ENCODE results near the gene SLC35E1.
A peak's percentile ranks its signal among the peaks of the same experiment; 100 is the strongest.
"Not testable (repeated sequence)": the region's sequence is repeated elsewhere in the genome, so short reads cannot be mapped to it uniquely, and the experiment has no call there.

Gene SLC35E1

DNA sequence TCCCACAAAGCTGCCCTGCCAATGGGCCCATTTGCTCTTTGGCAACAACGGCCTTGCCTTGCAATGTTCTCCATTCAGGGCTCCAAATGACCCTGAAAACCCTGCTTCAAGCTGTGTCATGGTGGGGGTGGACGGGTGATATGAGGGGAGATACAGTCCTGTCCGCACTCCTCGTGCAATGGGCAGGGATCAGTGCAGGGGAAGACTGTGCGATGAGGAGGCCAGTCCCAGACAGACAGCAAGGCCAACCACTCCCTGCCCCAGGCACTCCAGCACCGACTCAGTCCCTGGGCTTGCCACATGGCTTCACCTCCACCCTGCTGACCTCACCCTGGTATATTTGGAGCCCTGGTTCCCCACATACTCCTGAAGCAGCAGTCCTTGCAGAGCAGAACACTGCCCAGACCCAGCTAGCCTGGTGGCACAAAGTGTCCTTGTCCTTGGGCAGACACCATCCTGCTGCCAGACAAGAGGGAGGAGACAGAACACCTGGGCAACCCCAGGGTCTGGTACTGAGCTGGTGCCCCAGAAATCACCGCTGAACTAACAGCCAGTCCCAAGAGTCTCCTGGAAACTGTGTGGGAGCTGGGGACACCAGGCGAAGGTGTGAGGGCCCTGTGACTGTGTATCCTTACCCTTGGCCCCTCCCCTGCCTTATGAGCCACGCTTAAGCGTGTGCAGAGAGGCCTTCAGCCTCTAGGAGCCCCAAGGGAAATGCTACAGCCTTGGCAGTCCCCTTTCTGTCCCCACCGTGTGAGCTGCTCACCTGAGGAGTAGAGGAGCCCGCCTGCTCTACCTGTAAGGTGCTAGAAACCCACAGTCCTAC is 9.1 kb upstream of the SLC35E1 start:
- DNase-seq: no peak

DNA sequence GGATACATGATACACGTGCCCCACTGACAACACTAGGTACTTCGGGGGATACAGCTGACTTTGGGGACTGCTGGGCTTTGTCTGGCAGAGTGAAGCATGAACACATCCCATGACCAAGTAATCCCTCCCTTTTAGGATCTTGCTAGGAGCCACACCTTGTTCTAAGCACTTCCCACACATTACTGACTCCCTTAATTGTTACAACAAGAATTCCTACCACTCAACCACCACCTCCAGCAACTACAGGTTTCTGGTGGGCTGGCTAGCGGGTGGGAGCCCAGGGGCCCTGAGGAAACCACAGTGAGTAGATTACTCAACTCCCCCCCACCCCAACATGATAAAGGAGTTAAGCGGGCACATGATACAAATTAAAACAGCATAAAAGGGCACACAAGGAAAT is 7.2 kb upstream of the SLC35E1 start:
- no peak for DNase-seq

DNA sequence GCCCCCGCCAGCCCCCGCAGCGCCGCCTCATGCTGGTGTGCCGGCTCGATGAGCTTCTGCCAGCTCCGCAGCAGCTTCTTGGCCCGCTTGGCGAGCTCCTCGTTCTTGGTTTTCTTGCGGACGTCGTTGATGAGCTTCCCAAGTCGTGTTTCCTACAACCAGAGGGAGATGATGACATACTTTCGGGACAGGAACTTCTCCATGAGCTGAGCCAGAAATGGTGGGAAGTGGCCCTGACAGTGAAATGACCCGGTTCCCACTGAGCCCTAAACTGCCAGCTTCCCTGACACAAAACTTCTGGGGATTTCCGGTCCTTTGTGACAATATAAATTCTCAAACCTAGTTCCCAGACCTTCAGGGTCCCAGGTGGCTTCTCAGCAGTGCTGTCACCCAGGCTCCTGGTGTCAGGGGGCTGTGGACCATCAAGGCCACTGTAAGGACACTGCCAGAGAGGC is 5.3 kb upstream of the SLC35E1 start:
- no peak for DNase-seq

DNA sequence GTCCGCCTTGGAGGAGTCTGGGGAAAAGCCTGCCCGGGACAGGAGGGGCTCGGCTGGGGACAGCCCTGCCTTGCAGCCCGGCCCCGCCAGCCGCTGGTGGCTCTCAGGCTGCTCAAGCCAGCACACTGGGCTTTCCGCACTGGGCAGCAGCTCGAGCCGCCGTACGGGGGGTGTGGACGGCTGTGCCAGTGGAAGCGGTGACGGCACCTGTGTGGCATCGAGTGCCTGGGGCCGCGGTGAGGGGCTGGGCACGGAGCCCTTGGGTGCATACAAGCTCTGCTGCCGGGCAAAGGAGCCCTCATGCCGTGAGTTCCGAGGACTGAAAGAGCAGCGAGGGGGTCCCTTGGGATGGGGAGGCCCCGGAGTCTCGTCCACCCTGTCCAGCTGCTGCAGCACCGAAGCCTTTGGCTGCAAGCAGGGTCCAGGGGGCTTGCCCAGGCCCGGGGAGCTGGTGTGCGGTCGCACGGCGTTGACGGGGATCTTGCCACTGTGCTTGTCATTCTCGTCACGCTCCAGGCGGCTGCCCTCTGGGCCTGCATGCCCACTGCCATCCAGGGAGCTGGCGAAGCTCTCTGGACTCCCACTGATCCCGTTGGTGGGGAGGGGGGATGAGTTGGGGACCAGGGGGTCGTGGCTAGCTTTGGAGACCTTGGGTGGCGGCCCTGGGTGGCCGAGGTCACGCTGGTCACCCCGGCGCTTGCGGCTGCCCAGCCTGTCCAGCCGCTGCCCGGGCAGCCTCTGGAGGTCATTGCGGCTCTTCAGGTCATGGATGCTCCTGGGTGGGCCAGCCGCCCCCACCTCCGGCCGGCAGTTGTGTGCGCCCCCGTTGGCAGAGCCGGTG is 4.7 kb upstream of the SLC35E1 start:
- no peak for DNase-seq

DNA sequence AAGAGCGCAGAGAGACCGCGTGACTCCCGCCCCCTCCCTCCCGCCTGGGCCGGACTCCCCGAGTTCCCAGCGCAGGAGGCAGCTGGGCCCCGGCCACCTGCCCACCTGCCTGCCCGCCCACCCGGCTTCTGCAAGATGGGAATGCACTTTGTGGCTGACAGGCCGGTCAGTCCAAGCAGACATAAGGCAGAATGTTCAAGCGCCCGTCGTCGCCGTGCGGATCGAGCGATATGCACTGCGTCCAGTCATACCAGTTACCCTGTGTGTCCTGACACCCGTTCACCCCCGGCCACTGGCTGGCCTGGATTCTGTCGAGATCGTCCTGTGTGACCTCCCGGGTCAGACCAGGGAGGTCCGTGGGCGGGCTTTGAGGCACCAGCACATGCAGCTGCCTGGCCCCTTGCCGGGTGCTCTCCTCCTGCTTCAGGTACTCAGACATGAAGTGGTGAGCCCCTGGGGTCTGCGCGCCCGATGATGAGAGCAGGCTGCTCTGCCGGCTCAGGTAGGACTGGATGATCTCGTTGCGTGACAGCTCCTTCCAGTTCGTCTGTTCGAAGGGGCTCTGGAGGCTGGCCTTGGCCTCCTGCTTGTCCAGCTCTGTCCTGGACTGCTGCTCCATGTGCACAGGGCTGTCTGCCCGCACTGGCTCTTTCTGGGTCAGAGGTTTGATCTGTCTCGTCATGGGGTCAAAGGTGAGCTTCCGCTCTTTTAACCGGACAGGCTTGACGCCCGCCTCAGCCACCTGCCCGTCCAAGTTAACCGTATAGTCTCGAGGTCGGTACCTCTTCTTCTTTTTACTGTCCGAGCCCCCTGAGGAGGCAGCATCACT is 3.9 kb upstream of the SLC35E1 start:
- DNase-seq: no peak

DNA sequence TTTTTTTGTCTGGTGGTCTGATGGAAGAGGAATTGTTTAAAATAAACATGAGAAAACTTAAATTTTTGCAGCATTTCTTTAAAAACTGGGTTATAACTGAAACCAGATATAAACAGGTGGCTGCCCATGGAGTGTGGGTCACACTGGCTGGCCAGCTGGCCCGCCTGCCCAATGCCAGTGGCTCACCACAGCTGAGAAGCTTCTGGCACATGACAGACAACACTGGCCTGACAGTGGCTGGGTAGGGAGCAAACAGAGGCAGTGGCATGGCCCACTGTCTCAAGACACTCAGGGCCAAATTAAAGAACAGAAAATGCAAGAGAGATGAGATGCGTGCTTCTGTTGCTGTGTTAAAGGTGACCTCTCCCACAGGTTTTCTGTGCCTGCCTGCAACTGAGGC is 3.1 kb upstream of the SLC35E1 start:
- DNase-seq: no peak

DNA sequence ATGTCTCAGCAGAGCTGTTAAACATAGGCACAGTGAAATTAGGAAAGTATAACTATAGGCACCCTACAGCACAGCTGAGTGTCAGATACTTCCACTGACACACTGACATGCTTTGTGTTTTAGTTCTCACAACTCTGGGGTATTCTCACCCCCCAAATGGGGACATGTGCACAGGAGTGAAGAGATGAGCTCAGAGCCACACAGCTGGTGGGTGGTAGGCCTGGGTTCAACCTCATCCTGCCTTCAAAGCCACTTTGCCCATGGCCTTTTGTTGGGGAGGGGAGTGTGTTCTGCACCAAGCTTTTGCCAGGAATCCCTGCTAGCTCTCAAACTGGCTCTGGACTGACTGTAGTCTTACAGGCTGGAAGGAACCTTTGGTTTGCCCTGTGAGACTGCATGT is 1.7 kb upstream of the SLC35E1 start:
- no peak for DNase-seq

DNA sequence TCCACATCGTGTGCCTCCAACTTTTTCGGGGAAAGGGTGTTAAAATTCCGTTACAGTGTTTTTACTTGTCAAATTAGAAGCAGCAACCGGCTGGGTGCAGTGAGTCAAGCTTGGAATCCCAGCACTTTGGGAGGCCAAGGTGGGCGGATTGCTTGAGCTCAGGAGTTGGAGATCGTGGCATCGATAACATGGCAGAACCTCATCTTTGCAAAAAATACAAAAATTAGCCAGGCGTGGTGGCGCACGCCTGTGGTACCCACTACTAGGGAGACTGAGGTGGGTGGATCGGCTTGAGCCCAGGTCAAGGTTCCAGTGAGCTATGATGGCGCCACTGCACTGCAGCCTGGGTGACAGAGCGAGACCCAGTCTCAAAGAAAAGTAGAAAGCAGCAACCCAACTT is 1.1 kb upstream of the SLC35E1 start:
- no peak for DNase-seq

DNA sequence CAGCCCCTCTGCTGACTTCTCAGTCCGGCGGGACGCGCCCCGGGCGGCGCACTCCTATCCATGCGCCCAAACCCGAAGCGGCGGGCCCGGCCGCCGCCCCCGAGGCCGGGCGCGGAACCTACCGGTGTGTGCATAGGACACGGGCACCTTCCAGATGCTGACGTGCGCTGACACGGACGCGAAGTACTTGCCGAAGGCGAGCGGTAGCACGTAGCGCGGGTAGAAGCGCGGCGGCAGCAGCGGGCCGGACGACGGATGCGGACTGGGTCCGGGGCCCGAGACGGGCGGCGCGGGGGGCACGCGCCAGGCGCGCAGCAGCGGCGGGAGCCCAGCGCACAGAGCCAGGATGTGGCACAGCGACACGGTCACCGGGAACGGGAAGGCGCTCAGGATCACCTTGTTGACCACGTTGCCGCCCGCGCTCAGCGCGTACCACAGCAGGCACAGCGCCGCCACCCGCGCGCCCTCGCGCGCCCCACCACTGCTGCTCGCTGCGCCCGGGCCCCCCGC is 338 bp downstream of the SLC35E1 start:
- peak; percentile 42 for DNase-seq

DNA sequence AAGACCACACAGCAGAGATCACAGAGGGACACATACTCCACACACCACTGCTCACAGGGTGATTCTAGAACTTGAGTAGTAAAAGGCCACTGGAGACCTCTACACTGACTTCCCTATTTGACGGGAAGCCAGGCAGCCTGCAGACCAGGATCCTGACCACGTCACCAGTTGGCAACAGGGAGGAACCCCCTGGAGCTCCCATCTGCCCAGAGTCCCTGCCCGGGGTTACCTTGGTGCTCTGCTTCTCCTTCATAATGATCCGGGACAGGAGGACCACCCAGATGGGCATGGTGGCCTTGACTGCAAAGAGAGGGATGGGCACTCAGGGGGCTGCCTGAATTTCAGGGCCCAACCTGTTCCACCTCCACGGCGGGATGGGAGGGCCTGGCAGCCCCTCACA is 932 bp downstream of the SLC35E1 start:
- DNase-seq: no peak

DNA sequence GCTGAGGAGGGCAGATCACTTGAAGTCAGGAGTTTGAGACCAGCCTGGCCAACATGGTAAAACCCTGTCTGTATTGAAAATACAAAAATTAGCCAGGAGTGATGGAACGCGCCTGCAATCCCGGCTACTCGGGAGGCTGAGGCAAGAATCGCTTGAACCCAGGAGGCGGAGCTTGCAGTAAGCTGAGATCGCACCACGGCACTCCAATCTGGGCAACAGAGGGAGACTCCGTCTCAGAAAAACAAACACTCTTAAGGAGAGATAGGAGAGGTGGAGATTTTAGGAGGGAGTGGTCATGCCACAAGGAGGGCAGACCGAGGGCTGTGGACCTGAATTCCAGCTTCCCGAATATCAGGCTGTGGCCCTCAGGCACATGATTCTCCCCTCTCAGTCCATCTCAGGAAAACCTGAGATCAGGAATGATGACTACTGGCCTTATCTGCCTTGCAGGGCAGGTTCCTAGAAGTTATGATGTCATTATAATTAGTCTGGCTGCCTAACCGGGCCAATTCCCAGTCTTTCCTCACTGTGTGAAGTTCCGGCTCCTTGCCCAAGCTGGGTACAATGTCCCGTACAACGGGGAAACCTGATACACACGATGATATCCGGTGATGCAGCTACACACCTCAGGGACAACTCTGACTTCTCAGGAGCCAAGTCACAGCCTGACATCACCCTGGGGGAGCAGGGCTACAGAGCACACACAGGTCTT is 2.5 kb downstream of the SLC35E1 start:
- no peak for DNase-seq

DNA sequence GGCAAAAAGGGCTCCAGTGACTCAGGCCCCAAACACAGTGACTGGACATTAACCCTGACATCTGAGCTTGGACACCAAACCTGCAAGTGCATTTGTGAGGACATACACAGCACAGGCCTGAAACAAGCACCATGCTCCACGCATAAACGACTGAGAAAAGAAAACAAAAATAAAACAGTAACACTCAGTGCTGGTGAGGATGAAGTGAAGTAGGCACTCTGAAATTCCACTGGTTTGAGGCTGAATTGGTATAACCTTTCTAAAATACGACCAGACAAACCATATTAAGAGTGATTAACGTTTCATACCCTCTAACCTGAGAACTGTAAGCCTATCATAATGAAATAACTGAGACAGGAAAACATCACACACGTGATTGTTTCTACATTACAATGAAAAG is 5.5 kb downstream of the SLC35E1 start:
- DNase-seq: no peak

DNA sequence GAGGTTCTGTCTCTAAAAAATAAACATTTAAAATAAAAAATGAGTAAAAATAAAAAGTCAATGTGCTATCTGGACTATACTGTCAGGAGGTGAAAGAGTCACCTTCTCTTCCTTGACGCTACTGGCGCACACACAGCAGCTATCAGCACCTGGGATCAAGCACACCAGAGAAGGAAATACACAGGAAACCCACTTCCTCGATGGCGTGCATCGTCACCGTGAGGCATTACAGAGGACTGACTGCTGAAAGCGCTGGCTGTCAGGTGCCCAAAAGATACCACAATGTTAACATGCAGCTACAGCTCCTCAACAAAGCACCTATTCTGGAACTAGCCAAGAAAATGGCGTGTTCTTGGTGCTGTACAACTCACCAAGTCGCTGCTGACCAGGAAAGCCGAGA is 6.1 kb downstream of the SLC35E1 start:
- peak; percentile 73 for DNase-seq

DNA sequence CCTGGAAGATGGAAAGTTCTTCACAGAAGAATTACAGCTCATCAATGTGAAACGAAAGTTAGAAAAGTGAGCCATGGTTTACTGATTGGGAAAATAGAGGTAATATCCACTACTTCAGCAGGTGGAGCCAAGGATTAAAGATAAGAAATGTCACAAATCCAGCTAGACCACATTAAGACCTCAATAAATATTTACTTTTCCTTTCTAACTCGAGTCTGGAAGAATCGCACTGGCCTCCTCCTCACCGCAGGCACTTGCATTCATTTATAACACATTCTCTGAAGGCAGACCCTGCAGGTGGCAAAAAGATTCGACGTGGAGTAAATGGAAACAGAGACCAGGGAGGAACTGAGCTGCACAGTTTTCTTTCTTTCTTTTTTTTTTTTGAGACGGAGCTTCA is 7.4 kb downstream of the SLC35E1 start:
- no peak for DNase-seq

DNA sequence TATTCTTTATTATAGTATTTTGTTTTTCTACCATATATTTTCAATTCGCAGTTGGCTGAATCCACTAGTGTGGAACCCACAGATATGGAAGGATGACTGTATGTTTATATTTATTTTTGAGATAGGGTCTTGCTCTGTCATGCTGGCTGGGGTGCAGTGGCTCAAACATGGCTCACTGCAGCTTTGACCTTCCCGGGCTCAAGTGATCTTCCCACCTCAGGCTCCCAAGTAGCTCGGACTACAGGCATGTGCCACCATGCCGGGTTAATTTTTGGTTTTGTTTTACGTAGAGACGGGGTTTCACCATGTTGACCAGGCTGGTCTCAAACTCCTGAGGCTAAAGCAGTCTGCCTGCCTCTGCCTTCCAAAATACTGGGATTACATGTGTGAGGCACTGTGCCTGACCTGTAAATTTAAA is 9.6 kb downstream of the SLC35E1 start:
- DNase-seq: no peak

DNA sequence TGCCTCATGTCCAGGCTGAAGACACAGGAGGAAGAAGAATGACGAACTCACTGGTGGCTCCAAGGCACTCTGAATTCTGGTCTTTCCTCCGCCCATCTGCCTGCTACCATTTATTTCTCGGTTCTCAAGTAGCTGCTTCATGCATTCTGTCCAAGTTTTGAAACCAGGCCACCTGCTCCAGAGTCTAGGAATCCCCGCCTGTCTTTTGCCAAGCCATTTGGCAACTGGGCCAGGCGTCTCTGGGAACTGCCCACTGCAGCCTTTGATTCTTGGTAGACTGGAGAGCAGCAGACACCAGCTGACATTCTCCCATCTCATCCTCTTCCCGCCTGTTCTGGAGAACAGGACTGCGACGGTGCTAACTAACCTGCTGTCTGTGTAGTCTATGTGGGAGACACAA is 10.8 kb downstream of the SLC35E1 start:
- DNase-seq: no peak

DNA sequence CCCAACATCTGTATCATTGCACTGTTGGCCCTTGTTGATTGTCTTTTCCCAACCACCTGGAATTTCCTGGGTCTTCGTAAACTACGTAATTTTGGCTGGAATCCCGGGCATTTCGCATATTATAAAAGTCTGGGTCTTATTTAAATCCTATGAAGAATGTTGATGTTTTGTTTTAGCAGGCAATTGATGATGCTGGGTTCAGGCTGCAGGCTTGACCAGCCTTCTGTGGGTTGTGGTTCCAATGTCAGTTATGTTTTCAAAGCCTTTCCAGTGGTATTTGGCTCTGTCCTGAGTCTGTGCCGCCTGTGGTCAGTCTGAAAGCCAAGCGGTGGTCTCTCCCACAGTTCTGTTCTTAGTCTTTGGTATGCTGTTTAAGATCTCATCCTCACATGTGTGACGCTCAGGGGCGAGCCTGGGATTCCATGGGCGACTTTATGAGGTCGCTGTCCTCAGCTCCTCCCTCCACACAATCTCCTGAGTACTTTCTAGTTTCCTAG is 12.4 kb downstream of the SLC35E1 start:
- no peak for DNase-seq

DNA sequence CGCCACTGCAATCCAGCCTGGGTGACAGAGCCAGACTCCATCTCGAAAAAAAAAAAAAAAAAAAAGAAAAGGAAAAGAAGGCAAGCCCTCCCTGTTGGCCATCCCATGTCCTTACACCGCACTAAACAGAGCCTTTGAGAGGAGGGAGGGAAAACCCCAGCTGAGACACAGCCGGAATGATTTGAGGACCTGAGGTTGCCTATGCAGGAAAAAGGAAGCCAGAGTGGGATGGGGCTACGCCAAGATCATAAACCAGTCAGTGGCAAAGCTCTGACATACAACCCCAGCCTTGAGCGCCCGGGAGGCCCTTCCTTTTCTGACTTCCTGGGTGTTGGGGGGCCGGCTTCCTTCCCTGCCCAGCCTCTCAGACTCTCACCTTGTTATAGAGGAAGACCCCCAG is 17.4 kb downstream of the SLC35E1 start:
- DNase-seq: no peak

DNA sequence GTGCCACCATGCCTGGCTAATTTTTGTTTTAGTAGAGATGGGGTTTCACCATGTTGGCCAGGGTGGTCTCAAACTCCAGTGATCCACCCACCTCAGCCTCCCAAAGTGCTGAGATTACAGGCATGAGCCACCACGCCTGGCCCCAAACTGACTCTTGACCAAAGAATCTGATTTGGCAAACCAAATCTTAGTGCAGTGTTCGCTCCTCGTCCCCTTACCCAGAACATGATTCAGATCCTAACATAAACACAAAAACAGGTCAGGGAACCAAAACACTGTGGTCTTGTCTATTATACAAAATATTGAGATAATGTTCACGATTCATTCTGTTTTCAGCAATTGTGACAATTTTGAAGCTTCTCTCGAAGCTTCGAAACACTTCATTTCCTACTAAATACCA is 20.3 kb downstream of the SLC35E1 start:
- not testable (repeated sequence) for DNase-seq

DNA sequence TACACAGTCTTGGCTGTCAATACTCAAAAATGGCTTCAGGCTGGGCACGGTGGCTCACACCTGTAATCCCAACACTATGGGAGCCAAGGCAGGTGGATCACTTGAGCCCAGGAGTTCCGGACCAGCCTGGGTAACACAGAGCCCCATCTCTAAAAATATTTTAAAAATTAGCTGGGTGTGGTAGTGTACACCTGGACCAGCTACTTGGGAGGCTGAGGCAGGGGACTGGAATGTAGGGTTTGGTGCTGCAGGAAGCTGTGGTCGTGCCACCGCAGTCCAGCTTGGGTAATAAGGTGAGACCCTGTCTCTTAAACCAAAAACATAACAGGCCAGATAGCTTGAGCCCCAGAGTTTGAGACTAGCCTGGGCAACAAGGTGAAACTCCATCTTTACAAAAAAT is 23.3 kb downstream of the SLC35E1 start:
- DNase-seq: no peak

DNA sequence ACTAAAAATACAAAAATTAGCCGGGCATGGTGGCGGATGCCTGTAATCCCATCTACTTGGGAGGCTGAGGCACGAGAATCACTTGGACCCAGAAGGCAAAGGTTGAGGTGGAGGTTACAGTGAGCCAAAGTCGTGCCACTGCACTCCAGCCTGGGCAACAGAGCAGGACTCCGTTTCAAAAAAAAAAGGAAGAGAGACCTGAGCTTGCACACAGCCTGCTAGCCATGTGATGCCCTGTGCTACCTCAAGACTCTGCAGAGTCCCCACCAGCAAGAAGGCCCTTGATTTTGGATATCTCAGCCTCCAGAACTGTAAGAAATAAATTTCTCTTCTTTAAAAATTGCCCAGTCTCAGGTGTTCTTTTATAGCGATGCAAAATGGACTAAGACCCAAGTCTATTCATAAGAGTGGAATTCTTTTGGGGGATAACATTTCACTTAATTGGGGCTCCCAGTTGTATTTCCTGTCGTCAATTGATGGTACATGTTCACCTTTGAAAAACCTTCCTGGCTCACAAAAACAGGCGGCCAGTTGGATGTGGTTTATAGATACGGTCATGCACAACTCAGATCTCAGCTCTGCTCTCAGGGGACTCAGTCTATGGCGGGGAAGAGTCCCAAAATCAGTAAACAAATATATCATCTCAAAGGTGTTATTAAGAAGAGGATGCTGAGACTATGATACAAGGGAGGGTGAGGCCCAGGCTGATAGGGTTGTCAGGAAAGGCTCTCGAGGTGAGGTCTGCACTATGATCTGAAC is 27.6 kb downstream of the SLC35E1 start:
- DNase-seq: no peak
